Suprapubic skin (tissue), 4 donors: Measurements from ENCODE around the gene RAB3B. TPM values are rescaled to one million over a fixed set of nuclear protein-coding genes. Genes with fewer than 3 reads are reported as not detected.

Source experiments
- DNase-seq, 2 donors: peaks; one replicate each; pipeline ENCODE4 v3.0.0-alpha.2; 2019; ENCODE audit warnings: low spot score in 2 of 2
- H3K27ac ChIP-seq: fragments of 200-600 bp; sonication (generic); one replicate; pipeline ENCODE4 v1.5.1; 2019
- H3K27me3 ChIP-seq: fragments of 200-600 bp; sonication (generic); one replicate; pipeline ENCODE4 v1.5.1; 2019
- H3K36me3 ChIP-seq: fragments of 200-600 bp; sonication (generic); one replicate; pipeline ENCODE4 v1.5.1; 2019
- H3K4me1 ChIP-seq: fragments of 200-600 bp; sonication (generic); one replicate; pipeline ENCODE4 v1.5.1; 2019
- H3K4me3 ChIP-seq: fragments of 200-600 bp; sonication (generic); one replicate; pipeline ENCODE4 v1.5.1; 2019; ENCODE audit warnings: mild to moderate bottlenecking
- H3K9me3 ChIP-seq: fragments of 200-600 bp; sonication (generic); one replicate; pipeline ENCODE4 v1.5.1; 2019
- CTCF ChIP-seq, 2 donors: fragments of 200-600 bp in 1 of 2; fragments of 450-650 bp in 1 of 2; sonication (generic) in 1 of 2; IDR thresholded peaks; one replicate each; pipeline ENCODE4 v1.5.1; 2016 to 2019; ENCODE audit warnings: antibody characterized with exemption in 2 of 2, mild to moderate bottlenecking in 1 of 2, moderate library complexity in 1 of 2
- EP300 ChIP-seq: sonication (generic); formaldehyde crosslinking; IDR thresholded peaks from one replicate; pipeline ENCODE4 v1.6.1; 2017; ENCODE audit warnings: antibody characterized with exemption
- POLR2A ChIP-seq, 2 donors: fragments of 450-650 bp; IDR thresholded peaks; one replicate each; pipeline ENCODE4 v1.6.1; 2017; ENCODE audit warnings: antibody characterized with exemption in 2 of 2, mild to moderate bottlenecking in 2 of 2, moderate library complexity in 2 of 2
- POLR2AphosphoS5 ChIP-seq, 3 donors: sonication (generic); formaldehyde crosslinking; IDR thresholded peaks; one replicate each; pipeline ENCODE4 v1.6.1; 2017; ENCODE audit warnings: antibody characterized with exemption in 3 of 3
- WGBS: methylation state at CpG from one replicate; pipeline ENCODE4 v1.1.5; 2018; 5-methylcytosine and 5-hydroxymethylcytosine counted together
- total RNA-seq, 4 donors: library from RNA; depleted of rRNA; stranded (reverse); fragments of >200 nt; gene quantifications; one replicate each; pipeline ENCODE4 v1.1.0, GENCODE V29; 2016

Gene RAB3B
- total RNA-seq, 4 donors from 2014 or later: 2.8 to 6.8 (median 5.6) TPM

GRCh38 chr1:51982161-51982560 lies 8.3 kb downstream of the RAB3B start:
- Histone ChIP-seq H3K4me1 (no peaks in the 10 kb centered on the region), H3K9me3 (no peaks in the 10 kb centered on the region), H3K27ac (no peak overlapping the region), H3K27me3 (no peaks in the 10 kb centered on the region), H3K4me3 (no peak overlapping the region), H3K36me3 (no peaks in the 10 kb centered on the region)
- DNase-seq: no peak
- WGBS: 97% methylated on average over 3 of the region's 3 CpGs
- TF ChIP-seq POLR2A (IDR thresholded peaks at IDR 0.05): no peak

DNA sequence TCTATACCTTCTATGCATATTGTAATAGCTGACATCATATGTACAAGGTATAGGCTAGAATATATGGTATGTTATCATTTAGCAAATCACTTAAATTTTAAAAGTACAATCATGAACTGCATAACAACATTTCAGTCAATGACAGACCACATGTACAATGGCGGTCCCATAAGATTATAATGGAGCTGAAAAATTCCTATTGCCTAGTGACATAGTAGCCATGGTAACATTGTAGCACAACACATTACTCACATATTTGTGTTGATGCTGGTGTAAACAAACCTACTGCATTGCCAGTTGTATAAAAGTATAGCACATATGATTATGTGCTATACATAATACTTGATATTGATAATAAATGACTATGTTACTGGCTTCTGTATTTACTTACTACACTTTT lies 8.9 kb downstream of the RAB3B start:
- DNase-seq: no peak
- Histone ChIP-seq H3K27me3 (no peaks in the 10 kb centered on the region), H3K4me1 (no peaks in the 10 kb centered on the region), H3K4me3 (no peak overlapping the region), H3K27ac (no peak overlapping the region), H3K36me3 (no peaks in the 10 kb centered on the region), H3K9me3 (no peaks in the 10 kb centered on the region)
- TF ChIP-seq POLR2A (IDR thresholded peaks at IDR 0.05) (no peak), EP300 (no peak), CTCF (IDR thresholded peaks at IDR 0.05) (no peak), POLR2AphosphoS5 (IDR thresholded peaks at IDR 0.05) (no peak)
- 96% methylated on average over 1 of the region's 1 CpG for WGBS

DNA sequence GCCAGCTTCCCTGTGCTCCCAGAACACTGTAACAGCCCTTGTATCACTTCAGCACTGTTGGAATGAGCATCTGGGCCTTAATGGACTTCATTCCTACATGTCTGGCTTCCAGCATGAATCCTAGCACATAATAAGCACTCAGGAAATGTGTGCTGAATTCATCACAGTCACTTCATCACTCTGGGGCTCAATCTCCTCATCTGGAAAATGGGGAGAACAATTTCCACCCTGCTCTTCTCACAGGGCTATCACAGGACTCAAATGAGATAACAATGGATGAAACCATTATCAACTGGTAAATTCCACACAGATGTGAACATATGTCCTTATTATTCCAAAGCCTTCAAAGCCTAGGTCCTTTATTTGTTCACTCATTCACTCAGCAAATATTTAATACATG lies 12.4 kb downstream of the RAB3B start:
- DNase-seq: no peak
- H3K36me3 ChIP-seq: no peaks in the 10 kb centered on the region
- TF ChIP-seq POLR2A (IDR thresholded peaks at IDR 0.05) (no peak), CTCF (IDR thresholded peaks at IDR 0.05) (no peak), POLR2AphosphoS5 (IDR thresholded peaks at IDR 0.05) (no peak), EP300 (no peak)
- no peak overlapping the region for H3K4me3 ChIP-seq
- H3K9me3 ChIP-seq: no peaks in the 10 kb centered on the region
- H3K27ac ChIP-seq: no peak overlapping the region
- H3K4me1 ChIP-seq: no peaks in the 10 kb centered on the region
- H3K27me3 ChIP-seq: no peaks in the 10 kb centered on the region

DNA sequence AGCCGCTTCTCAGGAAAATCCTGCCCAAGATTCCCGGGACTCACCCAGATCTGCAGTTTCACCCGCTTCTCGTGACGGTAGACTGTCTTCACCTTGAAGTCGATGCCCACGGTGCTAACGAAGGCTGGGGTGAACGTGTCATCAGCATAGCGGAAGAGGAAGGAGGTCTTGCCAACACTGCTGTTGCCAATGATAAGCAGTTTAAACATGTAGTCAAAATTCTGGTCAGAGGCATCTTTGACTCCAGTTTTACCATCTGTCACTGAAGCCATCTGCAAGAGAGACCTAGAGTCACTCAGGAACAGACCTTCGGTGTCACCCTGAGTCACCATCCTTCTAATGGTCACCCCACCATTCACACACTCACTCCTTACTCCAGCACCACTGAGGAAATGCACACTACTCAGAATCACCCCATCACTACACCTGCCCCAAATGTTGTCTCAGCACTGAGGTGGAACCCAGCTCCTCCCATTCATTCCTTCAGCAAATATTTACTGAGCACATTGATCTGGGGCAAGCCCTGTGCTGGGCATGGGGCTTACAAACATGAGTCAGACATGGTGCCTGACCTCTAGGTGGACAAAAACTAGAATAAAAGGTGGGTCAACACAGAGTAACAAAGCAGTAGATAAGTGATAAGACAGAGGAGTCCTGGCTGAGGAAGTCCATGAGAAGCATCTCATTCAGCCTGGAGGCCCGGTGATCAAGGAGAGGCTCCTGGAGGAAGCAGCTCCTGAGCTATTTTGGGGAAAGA lies 13.5 kb downstream of the RAB3B start:
- 93% methylated on average over 12 of the region's 12 CpGs for WGBS
- Histone ChIP-seq H3K36me3 (no peaks in the 10 kb centered on the region), H3K27ac (no peak overlapping the region), H3K9me3 (no peaks in the 10 kb centered on the region), H3K4me3 (no peak overlapping the region), H3K4me1 (no peaks in the 10 kb centered on the region), H3K27me3 (no peaks in the 10 kb centered on the region)
- TF ChIP-seq EP300: no peak
- TF ChIP-seq POLR2A (IDR thresholded peaks at IDR 0.05): no peak
- no peak for TF ChIP-seq POLR2AphosphoS5 (IDR thresholded peaks at IDR 0.05)
- no peak for TF ChIP-seq CTCF (IDR thresholded peaks at IDR 0.05)
- no peak for DNase-seq

DNA sequence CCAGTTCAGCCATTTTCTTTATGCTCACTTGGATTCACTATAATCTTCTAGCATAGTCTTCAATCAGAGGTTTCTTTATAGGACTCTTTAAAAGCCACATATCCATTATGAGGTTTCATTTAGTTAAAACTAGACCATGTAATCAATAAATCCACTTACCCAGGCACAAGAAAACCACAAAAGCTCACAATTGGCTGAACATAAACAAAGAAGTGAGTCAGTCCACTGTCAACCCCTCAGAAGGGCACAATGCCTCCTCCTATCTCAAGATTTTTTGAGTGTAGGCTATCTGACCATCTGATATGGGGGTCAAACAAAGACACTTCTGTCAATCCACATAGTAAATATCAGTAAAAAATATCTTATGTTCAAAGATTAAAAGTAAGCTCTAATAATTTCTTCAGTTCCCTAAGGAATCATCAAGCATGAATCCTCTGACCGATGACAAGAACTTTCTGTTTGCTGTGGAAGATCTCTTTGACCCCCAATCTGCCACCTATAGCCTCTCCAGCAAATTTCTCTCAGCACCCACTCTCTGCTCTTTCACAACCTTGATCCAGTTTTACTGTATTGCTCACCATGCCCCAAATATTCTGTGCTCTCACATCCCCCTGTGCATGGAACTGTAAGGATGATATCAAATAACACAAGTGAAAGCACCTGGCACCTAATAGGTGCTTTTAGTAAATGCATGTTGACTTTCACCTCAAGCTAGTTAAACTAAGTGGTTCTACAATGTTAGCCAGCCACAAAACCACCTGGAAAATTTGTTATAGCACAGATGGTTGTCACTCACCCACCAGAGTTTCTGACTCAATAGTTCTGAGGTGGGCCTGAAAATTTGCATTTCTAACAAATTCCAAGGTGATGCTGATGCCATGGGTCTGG lies 16.7 kb downstream of the RAB3B start:
- no peak overlapping the region for H3K27ac ChIP-seq
- TF ChIP-seq EP300: no peak
- TF ChIP-seq CTCF (IDR thresholded peaks at IDR 0.05): no peak
- TF ChIP-seq POLR2AphosphoS5 (IDR thresholded peaks at IDR 0.05): no peak
- no peak for TF ChIP-seq POLR2A (IDR thresholded peaks at IDR 0.05)
- H3K36me3 ChIP-seq: no peaks in the 10 kb centered on the region
- H3K4me3 ChIP-seq: no peak overlapping the region
- 79% methylated on average over 1 of the region's 1 CpG for WGBS
- no peak for DNase-seq
- H3K4me1 ChIP-seq: no peaks in the 10 kb centered on the region
- no peaks in the 10 kb centered on the region for H3K27me3 ChIP-seq
- H3K9me3 ChIP-seq: no peaks in the 10 kb centered on the region
